Measurements from ENCODE around the gene SLC6A6. TPM values are rescaled to one million over a fixed set of nuclear protein-coding genes. Genes with fewer than 3 reads are reported as not detected.
"Not testable (repeated sequence)": the region's sequence is repeated elsewhere in the genome, so short reads cannot be mapped to it uniquely, and the experiment has no call there.

SLC6A6 gene
- total RNA-seq, 1 donor from 2014 or later: 37.5 TPM

DNA sequence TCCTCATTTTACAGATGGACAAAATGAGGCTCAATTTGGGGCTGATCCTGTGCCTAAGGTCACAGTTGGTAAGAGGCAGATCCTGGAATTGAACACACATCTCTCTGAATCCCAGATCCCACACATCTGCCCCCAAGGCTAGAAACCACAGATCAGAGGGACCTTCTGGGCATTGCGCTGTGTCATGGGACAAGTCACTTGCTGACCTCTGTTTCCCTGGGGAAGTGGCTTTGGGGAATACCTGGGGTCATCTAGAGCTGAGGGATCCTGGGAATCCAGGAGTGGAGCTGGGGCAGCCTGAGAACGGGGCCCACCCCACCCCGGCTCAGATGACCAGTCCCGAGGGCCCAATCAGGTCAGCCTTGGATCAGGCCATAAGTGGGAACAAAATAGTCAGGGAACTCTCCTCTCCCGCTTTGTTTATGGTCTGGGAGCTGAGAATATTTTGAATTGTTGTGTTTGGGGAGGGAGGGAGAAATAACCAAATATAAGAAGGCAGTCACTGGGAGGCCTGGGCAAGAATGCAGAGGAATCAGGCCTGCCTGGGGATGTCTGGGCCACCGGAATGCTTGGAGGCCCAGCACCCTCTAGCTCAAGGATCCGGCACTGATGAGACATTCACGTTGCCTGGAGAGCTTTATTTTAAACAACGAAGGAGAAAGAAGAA is 8.8 kb upstream of the SLC6A6 start:
- intact Hi-C loops (cut with DNase I): no loop called here
- no peak for DNase-seq (ENCODE audit: low spot score)

GRCh38 chr3:14396031-14396692 is 6.2 kb upstream of the SLC6A6 start:
- DNase-seq (ENCODE audit: low spot score) (no peak), ATAC-seq (no peak)
- intact Hi-C loops (cut with DNase I): no loop called here

More for the DNA sequence above, 8.8 kb upstream of the SLC6A6 start:
- ATAC-seq: no peak

DNA sequence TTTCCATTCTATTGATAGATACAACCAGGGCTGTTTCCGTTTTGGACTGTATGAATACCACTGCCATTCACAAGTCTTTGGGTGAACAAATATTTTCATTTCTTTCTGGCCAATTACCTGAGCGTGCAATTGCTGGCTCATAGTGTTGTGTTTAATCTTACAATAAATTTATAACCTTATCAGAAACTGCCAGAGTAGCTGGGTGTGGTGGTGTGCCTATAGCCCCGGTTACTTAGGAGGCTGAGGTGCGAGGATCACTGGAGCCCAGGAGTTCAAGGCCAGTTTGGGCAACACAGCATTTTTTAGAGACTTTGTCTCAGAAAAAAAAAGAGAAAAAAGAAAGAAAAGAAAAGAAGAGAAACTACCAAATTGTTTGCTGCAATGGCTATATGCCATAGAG is 5.4 kb upstream of the SLC6A6 start:
- DNase-seq (ENCODE audit: low spot score) (no peak), ATAC-seq (no peak)
- intact Hi-C loops (cut with DNase I): no loop called here

DNA sequence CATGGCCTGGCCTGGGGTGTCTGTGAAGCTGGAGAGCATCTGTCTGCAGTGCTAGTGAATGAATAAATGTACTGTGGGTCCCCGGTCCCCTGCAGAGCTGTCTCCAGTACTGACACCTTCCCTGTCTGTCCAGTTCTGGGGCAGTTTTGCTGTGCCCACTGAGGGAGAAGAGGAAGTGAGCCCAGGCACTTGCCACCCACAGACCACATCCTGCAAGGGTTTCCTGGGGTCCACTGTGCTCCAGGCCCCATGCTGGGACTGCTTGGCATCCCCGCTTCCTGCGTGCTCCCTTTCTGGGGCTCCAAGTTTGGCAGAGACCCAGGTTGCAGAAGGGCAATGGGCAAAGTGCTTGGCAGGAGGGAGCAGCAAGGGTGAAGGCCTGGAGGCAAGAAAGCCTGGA is 4.9 kb upstream of the SLC6A6 start:
- ATAC-seq: no peak
- no peak for DNase-seq (ENCODE audit: low spot score)
- intact Hi-C loops (cut with DNase I): no loop called here

DNA sequence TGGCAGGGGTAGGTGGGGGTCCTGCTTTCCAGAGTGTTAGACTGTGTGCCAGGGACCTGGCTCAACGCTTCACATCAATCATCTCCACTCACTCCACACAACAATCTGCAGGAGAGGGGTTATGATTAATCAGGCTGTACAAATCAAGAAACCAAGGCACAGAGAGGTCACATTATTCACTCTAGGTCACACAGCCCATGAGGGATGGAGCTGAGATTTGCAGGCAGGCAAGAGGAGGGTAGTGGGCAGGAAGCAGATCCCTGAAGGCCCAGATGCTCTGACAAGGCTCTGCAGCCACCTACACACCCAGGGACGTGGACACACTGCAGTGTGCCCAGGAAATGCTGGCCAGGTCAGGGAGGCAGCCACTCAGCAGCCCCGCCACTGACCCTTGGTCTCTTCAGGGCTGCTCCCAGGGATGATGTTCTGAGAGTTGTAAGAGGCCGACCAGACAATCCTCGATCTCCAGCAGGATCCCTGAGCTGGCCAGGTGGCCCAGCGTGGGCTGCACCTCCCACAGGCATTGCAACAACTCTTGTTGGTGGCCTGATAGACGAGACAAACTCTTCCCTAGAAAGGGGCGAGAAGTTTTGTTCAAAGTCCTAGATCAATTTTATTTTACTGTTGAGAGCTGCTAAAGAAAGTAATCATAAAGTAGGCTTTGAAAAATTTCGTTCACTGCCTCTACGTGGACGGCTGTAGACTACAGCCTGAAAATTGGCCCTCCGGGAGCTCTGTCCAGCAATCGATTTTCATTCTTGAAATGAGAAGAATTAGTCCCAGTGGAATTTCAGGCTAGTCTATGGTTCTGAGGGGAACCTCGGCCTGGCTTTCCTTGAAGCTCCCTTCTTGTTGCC is 4.2 kb upstream of the SLC6A6 start:
- ATAC-seq (no peak), DNase-seq (ENCODE audit: low spot score) (no peak)
- intact Hi-C loops (cut with DNase I): no loop called here

DNA sequence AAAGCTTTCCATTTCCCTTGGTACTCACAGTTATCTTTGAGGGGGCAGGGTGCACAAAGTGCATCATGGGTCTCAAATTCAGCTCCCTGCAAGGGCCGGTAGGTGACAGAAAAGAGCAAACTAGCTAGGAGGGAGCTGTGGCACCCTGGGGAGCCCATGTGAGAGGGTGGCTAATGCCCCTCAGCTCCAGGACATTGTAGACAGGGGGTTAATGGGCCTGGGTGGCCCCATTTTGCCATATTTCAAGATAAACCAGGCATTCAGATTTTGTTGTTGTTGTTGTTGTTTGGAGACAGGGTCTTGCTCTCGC is 3.7 kb upstream of the SLC6A6 start:
- no peak for DNase-seq (ENCODE audit: low spot score)
- no peak for ATAC-seq
- intact Hi-C loops (cut with DNase I): no loop called here

- no peak for DNase-seq (ENCODE audit: low spot score)
- intact Hi-C loops (cut with DNase I): no loop called here
- no peak for ATAC-seq
Observed at GRCh38 chr3:14401692-14402303, 608 bp upstream of the SLC6A6 start.

- intact Hi-C loops (cut with DNase I): no loop called here
- ATAC-seq: peak; percentile 24
Observed at GRCh38 chr3:14403619-14404155, 1.3 kb downstream of the SLC6A6 start.

GRCh38 chr3:14404186-14404585 is 1.8 kb downstream of the SLC6A6 start:
- intact Hi-C loops (cut with DNase I): no loop called here
- ATAC-seq: no peak
- no peak for DNase-seq (ENCODE audit: low spot score)

More at GRCh38 chr3:14403619-14404155, 1.3 kb downstream of the SLC6A6 start:
- peak; percentile 72 for DNase-seq (ENCODE audit: low spot score)

GRCh38 chr3:14404631-14405359 is 2.4 kb downstream of the SLC6A6 start:
- DNase-seq (ENCODE audit: low spot score) (no peak), ATAC-seq (no peak)
- intact Hi-C loops (cut with DNase I): no loop called here

GRCh38 chr3:14405360-14406238 is 3.2 kb downstream of the SLC6A6 start:
- no peak for DNase-seq (ENCODE audit: low spot score)
- ATAC-seq: no peak
- intact Hi-C loops (cut with DNase I): no loop called here

- DNase-seq (ENCODE audit: low spot score): no peak
- intact Hi-C loops (cut with DNase I): no loop called here
- ATAC-seq: no peak
Observed at GRCh38 chr3:14406336-14406735, 3.9 kb downstream of the SLC6A6 start.

DNA sequence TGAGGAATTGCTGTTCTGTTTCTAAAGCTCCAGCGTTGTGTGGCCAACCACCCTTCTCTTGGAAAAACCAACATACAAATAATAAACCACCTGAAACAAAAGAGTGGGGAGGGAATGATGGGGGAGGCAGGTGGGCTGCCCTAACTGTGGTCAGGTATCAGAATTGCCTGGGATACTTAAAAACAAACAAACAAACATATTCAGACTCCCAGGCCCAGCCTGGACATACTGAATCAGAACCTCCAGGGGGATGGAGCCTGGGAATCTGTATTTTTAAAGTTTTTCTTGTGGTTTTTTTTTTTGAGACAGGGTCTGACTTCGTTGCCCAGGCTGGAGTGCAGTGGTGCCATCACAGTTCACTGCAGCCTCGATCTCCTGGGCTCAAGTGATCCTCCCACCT is 4.4 kb downstream of the SLC6A6 start:
- ATAC-seq: no peak

GRCh38 chr3:14407203-14407602 is 4.8 kb downstream of the SLC6A6 start:
- intact Hi-C loops (cut with DNase I): no loop called here
- no peak for ATAC-seq
- no peak for DNase-seq (ENCODE audit: low spot score)

More for the DNA sequence above, 4.4 kb downstream of the SLC6A6 start:
- intact Hi-C loops (cut with DNase I): no loop called here
- no peak for DNase-seq (ENCODE audit: low spot score)

DNA sequence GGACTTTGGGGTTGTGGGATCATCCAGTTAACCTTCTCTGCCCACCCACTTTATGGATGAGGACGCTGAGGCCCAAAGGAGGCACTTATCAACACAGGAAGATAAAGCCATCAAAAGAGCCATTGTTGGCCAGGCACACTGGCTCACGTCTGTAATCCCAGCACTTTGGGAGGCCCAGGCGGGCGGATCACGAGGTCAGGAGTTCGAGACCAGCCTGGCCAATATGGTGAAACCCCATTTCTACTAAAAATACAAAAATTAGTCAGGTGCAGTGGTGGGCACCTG is 7.3 kb downstream of the SLC6A6 start:
- DNase-seq (ENCODE audit: low spot score); intact Hi-C loops (cut with DNase I); ATAC-seq: not testable (repeated sequence)

- no peak for ATAC-seq
Observed at GRCh38 chr3:14410106-14410502, 7.7 kb downstream of the SLC6A6 start.

GRCh38 chr3:14410503-14411165 is 8.2 kb downstream of the SLC6A6 start:
- ATAC-seq (peak; percentile 45), DNase-seq (ENCODE audit: low spot score) (no peak)
- intact Hi-C loops (cut with DNase I): no loop called here

More at GRCh38 chr3:14410106-14410502, 7.7 kb downstream of the SLC6A6 start:
- no peak for DNase-seq (ENCODE audit: low spot score)
- intact Hi-C loops (cut with DNase I): no loop called here

GRCh38 chr3:14411166-14411526 is 8.7 kb downstream of the SLC6A6 start:
- intact Hi-C loops (cut with DNase I): no loop called here
- ATAC-seq (no peak), DNase-seq (ENCODE audit: low spot score) (no peak)

Measured in sciatic nerve (tissue), 2 donors.